ENCODE data around the gene EFHD1. TPM values are rescaled to one million over a fixed set of nuclear protein-coding genes. Genes with fewer than 3 reads are reported as not detected.

EFHD1 gene
- total RNA-seq (2014; rRNA removed; shearing (Covaris generic)) = not detected in 2 replicates

GRCh38 chr2:232633413-232634205, at the start of gene EFHD1:
Gene EFHD1 (plus strand): TSS chr2:232633604. CDS start chr2:232633705, 101 bp downstream.

GRCh38 chr2:232697059-232697806, 63.8 kb downstream of the EFHD1 start, which contains the start of gene GIGYF2:
Gene GIGYF2 (plus strand): TSS chr2:232697331. CDS start chr2:232735198, 37,867 bp downstream.

Small RNAs within 50 kb of the gene (small RNA-seq; reads per million reads assigned to genes)
- gene RN7SL359P = 0.71 reads per million, percentile 42 among the genes with 10 or more reads in this experiment

Other genes with a start within 250 kb of the EFHD1 start
- not detected in 2 replicates for gene ALPG, start 226.8 kb upstream of the EFHD1 start, total RNA-seq (2014; rRNA removed; shearing (Covaris generic))
- not detected in 2 replicates for gene ALPI, start 177.5 kb upstream of the EFHD1 start, total RNA-seq (2014; rRNA removed; shearing (Covaris generic))
- gene ECEL1, start 145.8 kb upstream of the EFHD1 start, total RNA-seq (2014; rRNA removed; shearing (Covaris generic)) = not detected in 2 replicates
- gene PRSS56, start 113.2 kb upstream of the EFHD1 start, total RNA-seq (2014; rRNA removed; shearing (Covaris generic)) = not detected in 2 replicates
- not detected in 2 replicates for gene CHRND, start 107.4 kb upstream of the EFHD1 start, total RNA-seq (2014; rRNA removed; shearing (Covaris generic))
- gene CHRNG, start 93.9 kb upstream of the EFHD1 start, total RNA-seq (2014; rRNA removed; shearing (Covaris generic)) = not detected in 2 replicates
- gene TIGD1, start 83.0 kb upstream of the EFHD1 start, total RNA-seq (2014; rRNA removed; shearing (Covaris generic)) = 9.6 and 12.2 TPM in 2 replicates
- 78.4 and 84.3 TPM in 2 replicates for gene EIF4E2, start 82.9 kb upstream of the EFHD1 start, total RNA-seq (2014; rRNA removed; shearing (Covaris generic))
- 36.3 and 42.7 TPM in 2 replicates for gene GIGYF2, start 63.7 kb downstream of the EFHD1 start, total RNA-seq (2014; rRNA removed; shearing (Covaris generic))
- gene KCNJ13, start 143.0 kb downstream of the EFHD1 start, total RNA-seq (2014; rRNA removed; shearing (Covaris generic)) = not detected in 2 replicates
- gene SNORC, start 236.7 kb downstream of the EFHD1 start, total RNA-seq (2014; rRNA removed; shearing (Covaris generic)) = 1.1 TPM in 2 replicates

All from A375 (cell line).